GM19239 (cell line): ENCODE measurements around the gene ZC3HAV1.
A peak's percentile ranks its signal among the peaks of the same experiment; 100 is the strongest.
"Not testable (repeated sequence)": the region's sequence is repeated elsewhere in the genome, so short reads cannot be mapped to it uniquely, and the experiment has no call there.

Source experiments
- DNase-seq: peaks from one replicate; pipeline ENCODE4 v3.0.0; 2011; ENCODE audit warnings: low spot score; ENCODE audit not compliant: insufficient read length
- FAIRE-seq: peaks from 2 replicates; lab custom pipeline; 2011; peaks lifted over from hg19 to GRCh38; lab: Jason Lieb, UNC

The ZC3HAV1 gene

GRCh38 chr7:139114018-139114417 lies 4.5 kb upstream of the ZC3HAV1 start:
- DNase-seq, result no peak

GRCh38 chr7:139112741-139113250 lies 3.3 kb upstream of the ZC3HAV1 start:
- DNase-seq (no peak), FAIRE-seq (no peak)

More at GRCh38 chr7:139114018-139114417, 4.5 kb upstream of the ZC3HAV1 start:
- FAIRE-seq, result no peak

- no peak for FAIRE-seq
- DNase-seq, result no peak
These were observed 2.8 kb upstream of the ZC3HAV1 start for GRCh38 chr7:139112316-139112715.

GRCh38 chr7:139111811-139112301 lies 2.3 kb upstream of the ZC3HAV1 start:
- no peak for FAIRE-seq

GRCh38 chr7:139111147-139111546 lies 1.6 kb upstream of the ZC3HAV1 start:
- FAIRE-seq (no peak), DNase-seq (no peak)

More at GRCh38 chr7:139111811-139112301, 2.3 kb upstream of the ZC3HAV1 start:
- no peak for DNase-seq

GRCh38 chr7:139109983-139110411 lies 477 bp upstream of the ZC3HAV1 start:
- DNase-seq (no peak), FAIRE-seq (peak; percentile 73)

GRCh38 chr7:139108266-139109187 lies 993 bp downstream of the ZC3HAV1 start:
- FAIRE-seq (no peak), DNase-seq (no peak)

GRCh38 chr7:139106959-139107358 lies 2.6 kb downstream of the ZC3HAV1 start:
- no peak for DNase-seq
- peak; percentile 37 for FAIRE-seq

- DNase-seq, FAIRE-seq: not testable (repeated sequence)
These were observed 3.3 kb downstream of the ZC3HAV1 start for GRCh38 chr7:139106227-139106626.

GRCh38 chr7:139105484-139105883 lies 4.0 kb downstream of the ZC3HAV1 start:
- FAIRE-seq (peak; percentile 65), DNase-seq (no peak)

- DNase-seq (no peak), FAIRE-seq (peak; percentile 89)
These were observed 5.4 kb downstream of the ZC3HAV1 start for GRCh38 chr7:139104091-139104450.

- no peak for DNase-seq
- no peak for FAIRE-seq
These were observed 6.3 kb downstream of the ZC3HAV1 start for GRCh38 chr7:139103057-139103815.

GRCh38 chr7:139101637-139102158 lies 7.8 kb downstream of the ZC3HAV1 start:
- not testable (repeated sequence) for FAIRE-seq, DNase-seq

GRCh38 chr7:139099172-139099947 lies 10.2 kb downstream of the ZC3HAV1 start:
- no peak for DNase-seq
- no peak for FAIRE-seq

GRCh38 chr7:139095194-139095659 lies 14.3 kb downstream of the ZC3HAV1 start:
- peak; percentile 90 for FAIRE-seq
- DNase-seq, result peak; percentile 87

GRCh38 chr7:139094596-139094995 lies 14.9 kb downstream of the ZC3HAV1 start:
- DNase-seq, result no peak
- FAIRE-seq, result no peak

- no peak for FAIRE-seq
- no peak for DNase-seq
These were observed 15.5 kb downstream of the ZC3HAV1 start for GRCh38 chr7:139094030-139094429.

- DNase-seq, FAIRE-seq: not testable (repeated sequence)
These were observed 16.0 kb downstream of the ZC3HAV1 start for GRCh38 chr7:139093512-139093911.

GRCh38 chr7:139092090-139092796 lies 17.3 kb downstream of the ZC3HAV1 start:
- FAIRE-seq, result no peak
- no peak for DNase-seq
